ENCODE measurements around the gene BSPRY.

The BSPRY gene

GRCh38 chr9:113386571-113387393 lies 37.4 kb downstream of the BSPRY start:
- DNase-seq (ENCODE audit: low read depth), result no peak
- H3K4me3 ChIP-seq (ENCODE audit: low read depth, low read length), result no peak overlapping the region

GRCh38 chr9:113387560-113388230 lies 38.4 kb downstream of the BSPRY start:
- no peak for DNase-seq (ENCODE audit: low read depth)
- no peak for TF ChIP-seq CTCF (IDR thresholded peaks at IDR 0.05; ENCODE audit: control insufficient read depth, extremely low read depth, insufficient read depth)
- no peak overlapping the region for H3K4me3 ChIP-seq (ENCODE audit: low read depth, low read length)

More at GRCh38 chr9:113386571-113387393, 37.4 kb downstream of the BSPRY start:
- no peak for TF ChIP-seq CTCF (IDR thresholded peaks at IDR 0.05; ENCODE audit: control insufficient read depth, extremely low read depth, insufficient read depth)

GRCh38 chr9:113388833-113389232 lies 39.5 kb downstream of the BSPRY start:
- DNase-seq (ENCODE audit: low read depth), result no peak
- TF ChIP-seq CTCF (IDR thresholded peaks at IDR 0.05; ENCODE audit: control insufficient read depth, extremely low read depth, insufficient read depth), result no peak
- no peak overlapping the region for H3K4me3 ChIP-seq (ENCODE audit: low read depth, low read length)

- DNase-seq (ENCODE audit: low read depth), result no peak
- no peak for TF ChIP-seq CTCF (IDR thresholded peaks at IDR 0.05; ENCODE audit: control insufficient read depth, extremely low read depth, insufficient read depth)
- H3K4me3 ChIP-seq (ENCODE audit: low read depth, low read length), result no peak overlapping the region
Observed at GRCh38 chr9:113389451-113389850, 40.1 kb downstream of the BSPRY start.

- DNase-seq (ENCODE audit: low read depth), result no peak
- no peak overlapping the region for H3K4me3 ChIP-seq (ENCODE audit: low read depth, low read length)
- TF ChIP-seq CTCF (IDR thresholded peaks at IDR 0.05; ENCODE audit: control insufficient read depth, extremely low read depth, insufficient read depth), result no peak
Observed at GRCh38 chr9:113390192-113390960, 41.0 kb downstream of the BSPRY start.

GRCh38 chr9:113391917-113392316 lies 42.6 kb downstream of the BSPRY start:
- DNase-seq (ENCODE audit: low read depth), result no peak
- H3K4me3 ChIP-seq (ENCODE audit: low read depth, low read length), result no peak overlapping the region
- TF ChIP-seq CTCF (IDR thresholded peaks at IDR 0.05; ENCODE audit: control insufficient read depth, extremely low read depth, insufficient read depth), result no peak

Data from LNCaP clone FGC (cell line).